H9 (cell line): Measurements from ENCODE around the gene SERPINH1. TPM values are rescaled to one million over a fixed set of nuclear protein-coding genes. Genes with fewer than 3 reads are reported as not detected.

ENCODE experiments used
- DNase-seq: peaks from one replicate; pipeline ENCODE4 v3.0.0-alpha.2; 2017
- H2AFZ ChIP-seq: one replicate; pipeline ENCODE4 v1.6.1; 2013; ENCODE audit warnings: mild to moderate bottlenecking, low read length, control low read depth, moderate library complexity
- H2AK5ac ChIP-seq: 2 replicates; pipeline ENCODE4 v1.6.1; 2013; ENCODE audit warnings: low read length, control low read depth, mixed read lengths; ENCODE audit not compliant: insufficient read length
- H2BK120ac ChIP-seq: one replicate; pipeline ENCODE4 v1.6.1; 2013; ENCODE audit warnings: low read depth, mild to moderate bottlenecking, low read length, control low read depth, inconsistent platforms; ENCODE audit not compliant: poor library complexity, severe bottlenecking
- H2BK12ac ChIP-seq: 2 replicates; pipeline ENCODE4 v1.6.1; 2013; ENCODE audit warnings: low read length, control low read depth, mixed read lengths, low read depth; ENCODE audit not compliant: insufficient read length
- H2BK15ac ChIP-seq: 2 replicates; pipeline ENCODE4 v1.6.1; 2013; ENCODE audit warnings: low read depth, low read length, control low read depth
- H2BK20ac ChIP-seq: one replicate; pipeline ENCODE4 v1.6.1; 2013; ENCODE audit warnings: low read depth, mild to moderate bottlenecking, low read length, control low read depth, inconsistent platforms; ENCODE audit not compliant: poor library complexity, severe bottlenecking
- H2BK5ac ChIP-seq: 2 replicates; pipeline ENCODE4 v1.6.1; 2013; ENCODE audit warnings: low read length, control low read depth, mixed read lengths; ENCODE audit not compliant: insufficient read length
- H3K14ac ChIP-seq: 2 replicates; pipeline ENCODE4 v1.6.1; 2013; ENCODE audit warnings: low read length, control low read depth; ENCODE audit not compliant: insufficient read depth
- H3K18ac ChIP-seq: 2 replicates; pipeline ENCODE4 v1.6.1; 2013; ENCODE audit warnings: low read depth, mild to moderate bottlenecking, mixed read lengths, low read length, control low read depth; ENCODE audit not compliant: insufficient read length
- H3K23ac ChIP-seq: 2 replicates; pipeline ENCODE4 v1.6.1; 2013; ENCODE audit warnings: low read length, control low read depth, mixed read lengths, low read depth; ENCODE audit not compliant: insufficient read length
- H3K23me2 ChIP-seq: 2 replicates; pipeline ENCODE4 v1.6.1; 2013; ENCODE audit warnings: low read depth, mild to moderate bottlenecking, mixed read lengths, low read length, control low read depth; ENCODE audit not compliant: insufficient read length, poor library complexity, severe bottlenecking
- H3K27ac ChIP-seq: 2 replicates; pipeline ENCODE4 v1.5.1; 2013; ENCODE audit warnings: low read length, control low read depth, mixed read lengths, low read depth; ENCODE audit not compliant: insufficient read length
- H3K27me3 ChIP-seq: 2 replicates; pipeline ENCODE4 v1.6.1; 2013; ENCODE audit warnings: low read length, control low read depth, inconsistent platforms; ENCODE audit not compliant: insufficient read depth
- H3K4ac ChIP-seq: 2 replicates; pipeline ENCODE4 v1.6.1; 2013; ENCODE audit warnings: low read depth, mild to moderate bottlenecking, control low read depth, inconsistent platforms, low read length, moderate library complexity
- H3K4me1 ChIP-seq: 2 replicates; pipeline ENCODE4 v1.6.1; 2013; ENCODE audit warnings: low read length, control low read depth, inconsistent platforms; ENCODE audit not compliant: insufficient read depth
- H3K4me2 ChIP-seq: 2 replicates; pipeline ENCODE4 v1.6.1; 2013; ENCODE audit warnings: low read length, control low read depth, mixed read lengths; ENCODE audit not compliant: insufficient read length, insufficient read depth
- H3K56ac ChIP-seq: 2 replicates; pipeline ENCODE4 v1.6.1; 2013; ENCODE audit warnings: low read depth, mild to moderate bottlenecking, mixed read lengths, low read length, control low read depth; ENCODE audit not compliant: insufficient read length
- H3K79me1 ChIP-seq: 2 replicates; pipeline ENCODE4 v1.6.1; 2013; ENCODE audit warnings: low read depth, mild to moderate bottlenecking, moderate library complexity, low read length, control low read depth, inconsistent platforms; ENCODE audit not compliant: insufficient read depth, poor library complexity, severe bottlenecking
- H3K79me2 ChIP-seq: 2 replicates; pipeline ENCODE4 v1.6.1; 2013; ENCODE audit warnings: low read length, control low read depth, inconsistent platforms; ENCODE audit not compliant: insufficient read depth
- H3K9ac ChIP-seq: 2 replicates; pipeline ENCODE4 v1.6.1; 2013; ENCODE audit warnings: low read length, control low read depth, mixed read lengths; ENCODE audit not compliant: insufficient read length; ENCODE audit errors: extremely low read depth
- H3K9me3 ChIP-seq: one replicate; pipeline ENCODE4 v1.6.1; 2013; ENCODE audit warnings: low read depth, low read length, inconsistent platforms; ENCODE audit not compliant: control insufficient read depth
- H3T11ph ChIP-seq: one replicate; pipeline ENCODE4 v1.6.1; 2013; ENCODE audit warnings: mild to moderate bottlenecking, low read length, control low read depth, inconsistent platforms
- H4K20me1 ChIP-seq: one replicate; pipeline ENCODE4 v1.6.1; 2013; ENCODE audit not compliant: control insufficient read depth, insufficient read length, insufficient read depth
- H4K5ac ChIP-seq: 2 replicates; pipeline ENCODE4 v1.6.1; 2013; ENCODE audit warnings: low read depth, mild to moderate bottlenecking, mixed read lengths, low read length, control low read depth; ENCODE audit not compliant: insufficient read length
- H4K8ac ChIP-seq: replicated peaks from 2 replicates; pipeline ENCODE4 v1.6.1; 2013; ENCODE audit warnings: low read length, control low read depth, mixed read lengths, low read depth; ENCODE audit not compliant: insufficient read length
- H4K91ac ChIP-seq: 2 replicates; pipeline ENCODE4 v1.6.1; 2013; ENCODE audit warnings: low read depth, mild to moderate bottlenecking, moderate library complexity, mixed read lengths, low read length, control low read depth; ENCODE audit not compliant: insufficient read length
- H3K27ac Mint-ChIP-seq, 3 experiments: 2 replicates in 2 of 3; 3 replicates in 1 of 3; pipeline ENCODE4 v1.8.0; 2020 to 2021; ENCODE audit warnings: mixed read lengths in 3 of 3, mild to moderate bottlenecking in 1 of 3, moderate library complexity in 1 of 3
- H3K27me3 Mint-ChIP-seq: 2 replicates; pipeline ENCODE4 v1.8.0; 2021; ENCODE audit warnings: low read depth, mild to moderate bottlenecking, moderate library complexity, mixed read lengths
- H3K36me3 Mint-ChIP-seq, 3 experiments: 2 replicates in 2 of 3; 3 replicates in 1 of 3; pipeline ENCODE4 v1.8.0; 2020 to 2021; ENCODE audit warnings: low read depth in 3 of 3, mixed read lengths in 3 of 3; ENCODE audit not compliant: insufficient read depth in 1 of 3
- H3K4me1 Mint-ChIP-seq, 2 experiments: 2 replicates each; pipeline ENCODE4 v1.8.0; 2020; ENCODE audit warnings: mixed read lengths in 2 of 2
- H3K4me3 Mint-ChIP-seq, 2 experiments: 2 replicates in 1 of 2; 3 replicates in 1 of 2; pipeline ENCODE4 v1.8.0; 2020 to 2021; ENCODE audit warnings: mild to moderate bottlenecking in 2 of 2, mixed read lengths in 2 of 2, moderate library complexity in 1 of 2
- H3K9me3 Mint-ChIP-seq, 2 experiments: 2 replicates in 1 of 2; 3 replicates in 1 of 2; pipeline ENCODE4 v1.8.0; 2020; ENCODE audit warnings: mild to moderate bottlenecking in 2 of 2, mixed read lengths in 2 of 2, moderate library complexity in 1 of 2
- WGBS: extraction: QIAGEN DNeasy Blood & Tissue Kit; methylation state at CpG from one replicate; pipeline ENCODE4 v1.1.7; 2013; ENCODE audit warnings: missing lambda C conversion rate, low lambda C conversion rate, mixed read lengths; ENCODE audit not compliant: insufficient read length; ENCODE audit errors: extremely low coverage; 5-methylcytosine and 5-hydroxymethylcytosine counted together
- total RNA-seq: library from RNA; stranded (reverse); gene quantifications from 2 replicates; pipeline ENCODE4 v1.2.1, GENCODE V29; 2021
- TF ChIP-seq, protein P1 (sequence below): fragments of 200-600 bp; sonication (generic); conservative IDR thresholded peaks from 3 replicates; pipeline ENCODE4 v1.8.0; 2021; ENCODE audit warnings: antibody characterized with exemption, mild to moderate bottlenecking

Gene SERPINH1
- total RNA-seq, 1 experiment from 2014 or later = 253 TPM

DNA sequence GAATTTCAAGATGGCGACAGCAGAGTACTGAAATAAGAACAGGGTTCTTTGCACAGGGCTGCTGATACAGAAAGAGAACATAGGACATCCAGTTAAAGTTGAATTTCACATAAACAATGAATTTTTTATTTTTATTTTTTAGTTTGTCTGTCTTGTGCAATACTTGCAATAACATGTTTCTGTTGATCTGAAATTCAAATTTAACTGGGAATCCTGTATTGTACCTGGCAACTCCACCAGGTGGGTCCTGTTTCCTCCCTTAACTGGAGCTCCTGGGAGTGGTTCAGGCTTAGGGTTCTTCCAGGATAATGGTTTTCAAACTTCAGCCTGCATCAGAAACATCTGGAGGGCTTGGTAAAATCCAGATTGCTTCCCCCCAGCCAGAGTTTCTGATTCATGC lies 14.9 kb upstream of the SERPINH1 start:
- Mint-ChIP-seq H3K36me3 (peaks cover 0 to 4% (median 0%) of the 10 kb centered on the region in 3 experiments; a peak in 1 of 7 replicates), H3K27me3 (peaks cover 4% of the 10 kb centered on the region; the same call in 1 of the 2 replicates), H3K9me3 (peaks cover 0 to 3% of the 10 kb centered on the region in 2 experiments; a peak in 1 of 5 replicates), H3K27ac (peak overlapping the region in 1 of 3 experiments; percentile 98; a peak in 2 of 7 replicates), H3K4me3 (no peak overlapping the region), H3K4me1 (peaks cover 6 to 10% of the 10 kb centered on the region in 2 experiments)
- no peak overlapping the region for H3K27ac ChIP-seq
- no peak overlapping the region for H2BK20ac ChIP-seq
- no peaks in the 10 kb centered on the region for H3K9me3 ChIP-seq
- no peak overlapping the region for H2BK12ac ChIP-seq
- no peak overlapping the region for H2BK5ac ChIP-seq
- TF ChIP-seq, protein P1, sequence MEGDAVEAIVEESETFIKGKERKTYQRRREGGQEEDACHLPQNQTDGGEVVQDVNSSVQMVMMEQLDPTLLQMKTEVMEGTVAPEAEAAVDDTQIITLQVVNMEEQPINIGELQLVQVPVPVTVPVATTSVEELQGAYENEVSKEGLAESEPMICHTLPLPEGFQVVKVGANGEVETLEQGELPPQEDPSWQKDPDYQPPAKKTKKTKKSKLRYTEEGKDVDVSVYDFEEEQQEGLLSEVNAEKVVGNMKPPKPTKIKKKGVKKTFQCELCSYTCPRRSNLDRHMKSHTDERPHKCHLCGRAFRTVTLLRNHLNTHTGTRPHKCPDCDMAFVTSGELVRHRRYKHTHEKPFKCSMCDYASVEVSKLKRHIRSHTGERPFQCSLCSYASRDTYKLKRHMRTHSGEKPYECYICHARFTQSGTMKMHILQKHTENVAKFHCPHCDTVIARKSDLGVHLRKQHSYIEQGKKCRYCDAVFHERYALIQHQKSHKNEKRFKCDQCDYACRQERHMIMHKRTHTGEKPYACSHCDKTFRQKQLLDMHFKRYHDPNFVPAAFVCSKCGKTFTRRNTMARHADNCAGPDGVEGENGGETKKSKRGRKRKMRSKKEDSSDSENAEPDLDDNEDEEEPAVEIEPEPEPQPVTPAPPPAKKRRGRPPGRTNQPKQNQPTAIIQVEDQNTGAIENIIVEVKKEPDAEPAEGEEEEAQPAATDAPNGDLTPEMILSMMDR = no peak
- H3K79me2 ChIP-seq = no peaks in the 10 kb centered on the region
- H2AK5ac ChIP-seq = no peak overlapping the region
- H3K56ac ChIP-seq = no peak overlapping the region
- H4K8ac ChIP-seq = no peak overlapping the region
- H2BK120ac ChIP-seq = no peak overlapping the region
- H3K23ac ChIP-seq = no peak overlapping the region
- no peak overlapping the region for H3K4ac ChIP-seq
- H2AFZ ChIP-seq = no peak overlapping the region
- H3K27me3 ChIP-seq = no peaks in the 10 kb centered on the region
- no peak overlapping the region for H3K18ac ChIP-seq
- no peak overlapping the region for H4K5ac ChIP-seq
- H3K4me1 ChIP-seq = no peaks in the 10 kb centered on the region
- no peak overlapping the region for H3T11ph ChIP-seq
- H3K4me2 ChIP-seq = no peak overlapping the region
- no peak overlapping the region for H2BK15ac ChIP-seq
- H3K14ac ChIP-seq = no peak overlapping the region
- H3K79me1 ChIP-seq = no peaks in the 10 kb centered on the region
- H3K23me2 ChIP-seq = no peaks in the 10 kb centered on the region
- H4K91ac ChIP-seq = no peak overlapping the region
- no CpG with 5 or more reads among the region's 1 CpG for WGBS
- no peaks in the 10 kb centered on the region for H4K20me1 ChIP-seq
- DNase-seq = no peak
- no peak overlapping the region for H3K9ac ChIP-seq
